Right atrium auricular region (tissue), 2 donors: ENCODE data around the gene UBE2E1. TPM values are rescaled to one million over a fixed set of nuclear protein-coding genes. Genes with fewer than 3 reads are reported as not detected.

ENCODE experiments used
- DNase-seq: peaks from one replicate; pipeline ENCODE4 v3.0.0-alpha.2; 2019; ENCODE audit warnings: low spot score
- H3K27ac ChIP-seq, 2 donors: fragments of 200-600 bp; sonication (generic); 1 replicate in 1 of 2; 2 replicates in 1 of 2; pipeline ENCODE4 v1.5.1; 2016 to 2019
- H3K27me3 ChIP-seq, 2 donors: fragments of 200-600 bp; sonication (generic); one replicate each; pipeline versions ENCODE4 v1.5.1 to v1.6.0; 2017 to 2019
- H3K36me3 ChIP-seq: fragments of 200-600 bp; sonication (generic); one replicate; pipeline ENCODE4 v1.5.1; 2016
- H3K4me1 ChIP-seq, 2 donors: fragments of 200-600 bp; sonication (generic); one replicate each; pipeline versions ENCODE4 v1.5.1 to v1.6.0; 2017 to 2019
- H3K4me3 ChIP-seq, 2 donors: fragments of 200-600 bp; sonication (generic); 1 replicate in 1 of 2; 2 replicates in 1 of 2; pipeline ENCODE4 v1.5.1; 2017 to 2019; ENCODE audit warnings: mild to moderate bottlenecking in 1 of 2, moderate library complexity in 1 of 2
- H3K9me3 ChIP-seq, 2 donors: fragments of 200-600 bp; sonication (generic); one replicate each; pipeline ENCODE4 v1.5.1; 2019
- total RNA-seq, 2 donors: library from RNA; depleted of rRNA; stranded (reverse); fragments of >200 nt; gene quantifications; one replicate each; pipeline ENCODE4 v1.1.0, GENCODE V29; 2016
- TF ChIP-seq, protein P1 (sequence below), 2 donors: fragments of 200-600 bp; sonication (generic); IDR thresholded peaks; one replicate each; pipeline ENCODE4 v1.5.1; 2019; ENCODE audit warnings: antibody characterized with exemption in 2 of 2

UBE2E1 gene
- total RNA-seq, 2 donors from 2014 or later = 30.8 to 41.4 TPM

DNA sequence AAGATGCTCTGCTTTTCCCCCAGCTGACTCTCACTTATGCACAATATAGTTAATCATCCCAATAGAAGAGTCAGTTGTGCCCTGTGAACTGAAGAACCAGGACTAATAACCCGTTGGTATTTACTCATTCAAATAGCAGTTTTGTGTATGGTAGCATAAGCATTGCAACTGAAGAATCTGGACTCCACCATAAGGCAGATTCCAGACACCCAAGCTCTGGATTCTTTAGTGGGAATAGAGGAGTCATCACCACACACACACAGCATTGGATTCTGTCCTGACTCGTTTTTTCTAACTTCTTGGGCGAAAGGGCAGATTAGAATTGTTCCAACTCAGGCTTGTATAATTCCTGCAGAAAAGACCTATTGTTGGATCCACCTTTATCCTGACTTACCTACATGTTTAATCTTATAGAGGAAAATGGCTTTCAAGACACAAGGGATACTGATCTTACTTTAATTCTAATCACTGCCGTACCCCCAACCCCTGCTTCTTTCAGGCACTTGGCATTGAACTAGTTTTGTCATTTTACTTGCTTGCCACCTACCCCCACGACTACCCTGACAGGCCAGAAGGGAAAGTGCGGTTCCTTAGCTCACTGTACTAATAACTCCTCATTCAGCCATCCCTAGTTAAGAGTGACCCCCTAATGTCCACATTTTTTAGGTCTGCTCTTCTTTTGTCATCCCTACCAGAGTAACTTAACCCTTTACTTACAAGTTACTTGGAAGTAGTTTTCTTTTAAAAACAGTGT is 68.8 kb downstream of the UBE2E1 start:
- DNase-seq = no peak
- Histone ChIP-seq H3K27me3 (no peaks in the 10 kb centered on the region), H3K4me1 (peaks cover 0 to 43% of the 10 kb centered on the region in 2 donors), H3K36me3 (no peaks in the 10 kb centered on the region), H3K27ac (no peak overlapping the region), H3K9me3 (no peaks in the 10 kb centered on the region), H3K4me3 (no peak overlapping the region)
- TF ChIP-seq, protein P1, sequence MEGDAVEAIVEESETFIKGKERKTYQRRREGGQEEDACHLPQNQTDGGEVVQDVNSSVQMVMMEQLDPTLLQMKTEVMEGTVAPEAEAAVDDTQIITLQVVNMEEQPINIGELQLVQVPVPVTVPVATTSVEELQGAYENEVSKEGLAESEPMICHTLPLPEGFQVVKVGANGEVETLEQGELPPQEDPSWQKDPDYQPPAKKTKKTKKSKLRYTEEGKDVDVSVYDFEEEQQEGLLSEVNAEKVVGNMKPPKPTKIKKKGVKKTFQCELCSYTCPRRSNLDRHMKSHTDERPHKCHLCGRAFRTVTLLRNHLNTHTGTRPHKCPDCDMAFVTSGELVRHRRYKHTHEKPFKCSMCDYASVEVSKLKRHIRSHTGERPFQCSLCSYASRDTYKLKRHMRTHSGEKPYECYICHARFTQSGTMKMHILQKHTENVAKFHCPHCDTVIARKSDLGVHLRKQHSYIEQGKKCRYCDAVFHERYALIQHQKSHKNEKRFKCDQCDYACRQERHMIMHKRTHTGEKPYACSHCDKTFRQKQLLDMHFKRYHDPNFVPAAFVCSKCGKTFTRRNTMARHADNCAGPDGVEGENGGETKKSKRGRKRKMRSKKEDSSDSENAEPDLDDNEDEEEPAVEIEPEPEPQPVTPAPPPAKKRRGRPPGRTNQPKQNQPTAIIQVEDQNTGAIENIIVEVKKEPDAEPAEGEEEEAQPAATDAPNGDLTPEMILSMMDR (IDR thresholded peaks at IDR 0.05) = no peak

DNA sequence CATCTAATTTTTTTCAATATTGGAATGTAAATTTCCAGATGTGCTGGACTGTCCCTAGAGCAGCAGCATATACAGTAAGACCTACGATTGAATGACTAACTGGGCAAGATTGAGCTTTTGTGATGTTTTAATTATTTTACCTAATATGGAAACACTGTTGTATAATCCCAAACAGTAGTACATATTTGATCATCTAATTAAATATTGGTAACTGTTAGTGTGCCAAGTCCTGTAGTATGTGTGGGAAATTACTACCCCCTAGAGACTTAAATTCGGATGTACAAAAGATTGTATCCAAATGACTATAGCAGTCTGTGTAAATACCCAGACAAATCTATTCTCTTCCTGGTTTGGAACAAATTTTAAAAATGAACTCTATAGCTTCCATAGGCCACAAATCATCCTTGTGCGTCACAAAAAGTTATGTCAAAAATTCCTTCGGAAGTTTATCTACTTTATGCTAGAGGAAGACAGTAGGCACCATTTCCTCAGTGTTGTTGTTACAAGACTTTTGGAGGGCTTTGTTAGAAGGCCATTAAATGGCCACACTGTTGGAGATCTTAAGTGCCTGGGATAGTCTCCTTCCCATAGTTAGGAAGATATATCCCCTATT is 69.5 kb downstream of the UBE2E1 start:
- no peak for DNase-seq
- no peak overlapping the region for H3K4me3 ChIP-seq
- TF ChIP-seq, protein P1 (IDR thresholded peaks at IDR 0.05) = no peak
- peaks cover 0 to 38% of the 10 kb centered on the region in 2 donors for H3K4me1 ChIP-seq
- no peak overlapping the region for H3K27ac ChIP-seq
- no peaks in the 10 kb centered on the region for H3K9me3 ChIP-seq
- H3K27me3 ChIP-seq = no peaks in the 10 kb centered on the region
- H3K36me3 ChIP-seq = no peaks in the 10 kb centered on the region

DNA sequence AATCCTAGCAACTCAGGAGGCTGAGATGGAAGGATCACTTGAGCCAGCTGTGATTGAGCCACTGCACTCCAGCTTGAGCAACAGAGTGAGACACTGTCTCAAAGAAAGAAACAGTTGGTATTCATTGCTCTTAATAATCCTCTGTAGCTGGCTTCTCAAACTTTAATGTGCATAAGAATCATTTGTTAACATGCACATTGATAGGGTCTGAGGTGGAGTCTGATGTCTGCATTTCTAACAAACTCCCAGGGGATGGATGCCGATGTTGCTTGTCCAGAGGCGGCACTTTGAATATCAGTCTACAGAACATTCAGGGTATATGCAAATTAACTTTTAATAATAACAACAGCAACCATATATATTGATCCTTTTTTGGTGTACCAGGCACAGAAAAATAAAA is 71.2 kb downstream of the UBE2E1 start:
- no peaks in the 10 kb centered on the region for H3K9me3 ChIP-seq
- no peaks in the 10 kb centered on the region for H3K27me3 ChIP-seq
- no peak for DNase-seq
- peaks cover 4% of the 10 kb centered on the region for H3K36me3 ChIP-seq
- H3K4me3 ChIP-seq = no peak overlapping the region
- H3K27ac ChIP-seq = no peak overlapping the region
- TF ChIP-seq, protein P1 (IDR thresholded peaks at IDR 0.05) = no peak
- H3K4me1 ChIP-seq = peaks cover 0 to 44% of the 10 kb centered on the region in 2 donors

DNA sequence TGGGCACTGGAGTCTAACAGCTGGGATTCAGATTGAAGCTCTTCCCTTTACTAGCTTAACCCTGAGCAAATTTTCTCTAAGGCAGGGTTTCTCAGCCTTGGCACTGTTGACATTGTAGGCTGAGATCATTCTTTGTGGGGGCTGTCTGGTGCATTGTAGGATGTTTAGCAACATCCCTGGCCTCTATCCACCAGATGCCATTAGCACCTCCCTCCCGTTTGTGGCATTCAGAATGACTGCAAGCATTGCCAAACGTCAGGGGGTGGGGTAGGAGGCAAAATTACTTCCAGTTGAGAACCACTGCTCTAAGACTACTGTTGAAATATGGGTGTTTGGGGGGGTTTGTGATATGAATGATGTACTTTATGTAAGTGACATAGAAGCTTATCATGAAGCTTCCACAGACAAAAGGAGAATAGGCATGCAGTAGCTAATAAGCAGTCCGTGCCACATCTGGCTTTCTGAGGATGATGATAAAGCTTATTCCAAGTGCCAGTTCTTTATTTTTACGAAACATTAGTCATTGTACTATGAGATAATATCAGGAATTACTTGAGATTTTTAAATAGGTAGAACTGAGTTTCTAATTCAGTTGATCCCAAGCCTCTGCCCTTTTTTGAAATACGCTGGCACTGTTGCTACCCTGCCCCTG is 71.7 kb downstream of the UBE2E1 start:
- TF ChIP-seq, protein P1 (IDR thresholded peaks at IDR 0.05) = no peak
- Histone ChIP-seq H3K36me3 (peaks cover 4% of the 10 kb centered on the region), H3K9me3 (no peaks in the 10 kb centered on the region)

DNA sequence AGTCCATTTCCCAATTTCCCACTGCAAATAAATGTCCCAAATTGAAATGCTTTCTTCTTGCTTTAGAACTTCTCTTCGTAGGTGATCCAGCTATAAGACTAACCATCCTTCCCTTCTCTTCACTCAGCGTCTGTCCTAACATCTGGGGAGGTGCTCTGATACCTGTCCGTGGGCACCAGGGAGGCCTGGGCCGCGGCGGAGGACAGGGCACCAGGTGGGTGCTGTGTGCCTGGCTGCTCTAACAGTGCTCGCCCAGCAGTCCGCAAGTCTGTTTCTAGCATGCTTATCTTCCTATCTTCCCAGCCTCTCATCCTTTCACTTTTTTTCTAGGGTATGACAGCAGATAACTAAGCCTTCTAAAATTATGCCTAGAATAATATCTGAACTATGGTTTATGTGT is 73.7 kb downstream of the UBE2E1 start:
- TF ChIP-seq, protein P1 (IDR thresholded peaks at IDR 0.05) = no peak
- Histone ChIP-seq H3K36me3 (peaks cover 4% of the 10 kb centered on the region), H3K4me3 (no peak overlapping the region), H3K27ac (no peak overlapping the region), H3K9me3 (no peaks in the 10 kb centered on the region), H3K27me3 (no peaks in the 10 kb centered on the region), H3K4me1 (peaks cover 0 to 33% of the 10 kb centered on the region in 2 donors)
- DNase-seq = no peak

More for the DNA sequence above, 71.7 kb downstream of the UBE2E1 start:
- H3K27me3 ChIP-seq = no peaks in the 10 kb centered on the region
- no peak overlapping the region for H3K4me3 ChIP-seq
- H3K4me1 ChIP-seq = peaks cover 0 to 44% of the 10 kb centered on the region in 2 donors
- DNase-seq = no peak
- H3K27ac ChIP-seq = no peak overlapping the region
